Thoracic aorta (tissue), 2 donors: ENCODE results near the gene ABTB2. TPM values are rescaled to one million over a fixed set of nuclear protein-coding genes. Genes with fewer than 3 reads are reported as not detected.

Experiments
- ATAC-seq: fragments of 150-250 bp; one replicate; pipeline ENCODE4 v1.8.0; 2017; ENCODE audit warnings: low read depth; ENCODE audit not compliant: insufficient number of reproducible peaks, low FRiP score
- DNase-seq: peaks from one replicate; pipeline ENCODE4 v3.0.0-alpha.2; 2020; ENCODE audit warnings: low spot score
- H3K27ac ChIP-seq, 2 donors: fragments of 200-600 bp; sonication (generic); 1 replicate in 1 of 2; 2 replicates in 1 of 2; pipeline ENCODE4 v1.5.1; 2016; ENCODE audit warnings: mild to moderate bottlenecking in 2 of 2, moderate library complexity in 2 of 2
- H3K27me3 ChIP-seq: fragments of 200-600 bp; sonication (generic); replicated peaks from 2 replicates; pipeline ENCODE4 v1.6.0; 2016; ENCODE audit warnings: mild to moderate bottlenecking; ENCODE audit not compliant: insufficient read depth
- H3K36me3 ChIP-seq: fragments of 200-600 bp; sonication (generic); one replicate; pipeline ENCODE4 v1.5.1; 2016
- H3K4me1 ChIP-seq, 2 donors: fragments of 200-600 bp; sonication (generic); 1 replicate in 1 of 2; 2 replicates in 1 of 2; pipeline versions ENCODE4 v1.5.1 to v1.6.0; 2016; ENCODE audit warnings: low read depth in 2 of 2, mild to moderate bottlenecking in 1 of 2; ENCODE audit not compliant: control insufficient read depth in 1 of 2
- H3K4me3 ChIP-seq: fragments of 200-600 bp; sonication (generic); 2 replicates; pipeline ENCODE4 v1.5.1; 2016; ENCODE audit warnings: mild to moderate bottlenecking
- H3K9me3 ChIP-seq: fragments of 200-600 bp; sonication (generic); 2 replicates; pipeline ENCODE4 v1.5.1; 2016
- CTCF ChIP-seq: fragments of 200-600 bp; sonication (generic); IDR thresholded peaks from one replicate; pipeline ENCODE4 v1.5.1; 2019; ENCODE audit warnings: antibody characterized with exemption
- total RNA-seq, 2 donors: library from RNA; depleted of rRNA; stranded (reverse); fragments of >200 nt; gene quantifications; one replicate each; pipeline versions ENCODE4 v1.1.0 to v1.2.3, GENCODE V29; 2016

The ABTB2 gene
- total RNA-seq, 2 donors from 2014 or later = 12.3 to 31.0 TPM

DNA sequence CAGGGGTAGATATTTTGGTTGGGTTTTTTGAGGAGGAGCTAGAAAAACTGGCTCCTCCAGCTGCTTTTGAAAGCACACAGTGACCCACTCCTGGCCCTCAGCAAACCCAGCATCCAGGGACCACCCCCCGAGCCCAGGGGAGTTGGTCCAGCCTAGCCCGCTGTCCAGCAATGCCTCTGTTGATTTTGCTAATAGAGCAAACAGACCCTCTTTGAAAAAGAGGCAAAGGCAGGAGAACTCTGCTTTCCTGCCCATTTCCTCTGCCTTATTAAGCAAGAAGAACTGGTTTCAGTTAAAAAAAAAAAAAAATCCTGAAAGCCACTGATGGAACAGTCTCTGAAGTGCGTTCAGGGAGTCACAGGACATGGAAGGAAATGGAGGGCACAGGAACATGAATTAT is 25.3 kb downstream of the ABTB2 start:
- Histone ChIP-seq H3K4me1 (peaks cover 32 to 70% of the 10 kb centered on the region in 2 donors), H3K4me3 (no peak overlapping the region), H3K36me3 (no peaks in the 10 kb centered on the region), H3K9me3 (no peaks in the 10 kb centered on the region), H3K27me3 (no peaks in the 10 kb centered on the region), H3K27ac (peak overlapping the region; percentile 66 to 69)
- ATAC-seq = no peak
- no peak for TF ChIP-seq CTCF
- no peak for DNase-seq

- Histone ChIP-seq H3K27ac (peak overlapping the region; percentile 66 to 69), H3K4me3 (no peak overlapping the region), H3K27me3 (no peaks in the 10 kb centered on the region), H3K9me3 (no peaks in the 10 kb centered on the region), H3K36me3 (no peaks in the 10 kb centered on the region), H3K4me1 (peaks cover 37 to 78% of the 10 kb centered on the region in 2 donors)
- TF ChIP-seq CTCF = no peak
- DNase-seq (no peak), ATAC-seq (no peak)
Observed at GRCh38 chr11:34331736-34332135, 26.1 kb downstream of the ABTB2 start.

DNA sequence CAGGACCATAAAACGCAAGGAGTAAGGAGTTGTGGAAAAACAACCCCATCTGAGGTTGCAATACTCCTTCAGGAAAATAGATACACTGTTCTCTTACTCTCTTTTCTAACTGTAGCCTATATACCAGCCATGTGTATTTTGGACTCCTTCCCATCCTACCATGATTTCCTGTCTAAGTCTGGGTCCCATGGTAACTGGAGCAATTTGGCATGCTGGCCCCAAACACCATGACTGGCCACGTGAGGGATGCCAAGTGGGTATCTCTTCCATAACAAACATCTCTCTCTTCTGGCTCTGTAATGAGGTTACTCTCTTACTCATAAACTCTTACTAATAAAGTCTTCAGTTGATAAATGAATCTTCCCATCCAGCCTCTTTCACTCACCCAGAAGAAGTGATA is 26.5 kb downstream of the ABTB2 start:
- TF ChIP-seq CTCF = no peak
- H3K27ac ChIP-seq = peak overlapping the region; percentile 66 to 69
- no peaks in the 10 kb centered on the region for H3K36me3 ChIP-seq

DNA sequence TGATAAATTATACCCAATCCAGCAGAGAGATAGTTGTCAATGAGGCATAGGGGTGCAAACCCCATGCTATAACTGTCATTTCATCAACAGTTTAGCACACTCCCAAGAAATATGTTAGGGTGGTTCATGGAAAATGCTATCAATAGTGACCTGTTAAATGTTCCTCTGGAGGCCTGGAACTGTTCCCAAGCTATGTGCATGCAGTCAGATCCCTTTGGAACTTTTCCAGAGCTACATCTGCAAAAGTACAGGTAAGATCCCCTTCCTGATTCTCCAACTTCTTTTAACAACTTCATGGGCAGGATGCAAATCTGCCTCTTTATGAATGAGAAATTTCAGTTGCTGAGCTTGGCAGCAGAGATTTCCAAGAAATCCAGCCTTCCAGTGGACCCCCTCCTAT is 27.2 kb downstream of the ABTB2 start:
- no peak for TF ChIP-seq CTCF
- H3K9me3 ChIP-seq = no peaks in the 10 kb centered on the region
- DNase-seq = no peak
- peak overlapping the region; percentile 66 to 69 for H3K27ac ChIP-seq
- H3K36me3 ChIP-seq = no peaks in the 10 kb centered on the region
- no peak for ATAC-seq
- no peaks in the 10 kb centered on the region for H3K27me3 ChIP-seq
- peaks cover 37 to 83% of the 10 kb centered on the region in 2 donors for H3K4me1 ChIP-seq
- no peak overlapping the region for H3K4me3 ChIP-seq

More for the DNA sequence above, 26.5 kb downstream of the ABTB2 start:
- Histone ChIP-seq H3K4me3 (no peak overlapping the region), H3K4me1 (peaks cover 37 to 82% of the 10 kb centered on the region in 2 donors), H3K9me3 (no peaks in the 10 kb centered on the region), H3K27me3 (no peaks in the 10 kb centered on the region)
- DNase-seq (peak; percentile 57), ATAC-seq (peak; percentile 73)

DNA sequence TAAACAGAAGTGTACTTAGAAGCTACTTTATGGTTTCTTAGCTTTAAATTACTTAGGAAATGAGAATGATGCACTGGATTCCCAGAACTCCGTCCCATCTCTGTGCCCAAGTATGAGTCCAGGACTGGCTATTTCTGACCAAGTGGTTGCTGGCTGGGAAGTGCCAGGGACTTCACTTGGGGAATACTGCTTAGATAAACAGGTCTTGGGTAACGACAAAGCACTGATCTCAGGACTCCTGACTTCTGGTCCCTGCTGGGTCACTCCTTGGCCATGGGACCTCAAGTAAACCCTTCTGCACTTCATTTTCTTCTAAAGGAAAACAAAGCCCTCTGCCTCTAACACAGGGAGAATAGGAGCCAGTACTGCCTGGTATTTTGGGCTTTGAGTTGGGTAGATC is 27.9 kb downstream of the ABTB2 start:
- H3K9me3 ChIP-seq = no peaks in the 10 kb centered on the region
- DNase-seq (no peak), ATAC-seq (no peak)
- no peak for TF ChIP-seq CTCF
- no peaks in the 10 kb centered on the region for H3K36me3 ChIP-seq
- H3K27ac ChIP-seq = peak overlapping the region; percentile 53 to 66
- H3K4me3 ChIP-seq = no peak overlapping the region
- peaks cover 37 to 91% of the 10 kb centered on the region in 2 donors for H3K4me1 ChIP-seq
- no peaks in the 10 kb centered on the region for H3K27me3 ChIP-seq
